ENCODE measurements around the gene CLGN.

Gene CLGN, protein sequence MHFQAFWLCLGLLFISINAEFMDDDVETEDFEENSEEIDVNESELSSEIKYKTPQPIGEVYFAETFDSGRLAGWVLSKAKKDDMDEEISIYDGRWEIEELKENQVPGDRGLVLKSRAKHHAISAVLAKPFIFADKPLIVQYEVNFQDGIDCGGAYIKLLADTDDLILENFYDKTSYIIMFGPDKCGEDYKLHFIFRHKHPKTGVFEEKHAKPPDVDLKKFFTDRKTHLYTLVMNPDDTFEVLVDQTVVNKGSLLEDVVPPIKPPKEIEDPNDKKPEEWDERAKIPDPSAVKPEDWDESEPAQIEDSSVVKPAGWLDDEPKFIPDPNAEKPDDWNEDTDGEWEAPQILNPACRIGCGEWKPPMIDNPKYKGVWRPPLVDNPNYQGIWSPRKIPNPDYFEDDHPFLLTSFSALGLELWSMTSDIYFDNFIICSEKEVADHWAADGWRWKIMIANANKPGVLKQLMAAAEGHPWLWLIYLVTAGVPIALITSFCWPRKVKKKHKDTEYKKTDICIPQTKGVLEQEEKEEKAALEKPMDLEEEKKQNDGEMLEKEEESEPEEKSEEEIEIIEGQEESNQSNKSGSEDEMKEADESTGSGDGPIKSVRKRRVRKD

DNA sequence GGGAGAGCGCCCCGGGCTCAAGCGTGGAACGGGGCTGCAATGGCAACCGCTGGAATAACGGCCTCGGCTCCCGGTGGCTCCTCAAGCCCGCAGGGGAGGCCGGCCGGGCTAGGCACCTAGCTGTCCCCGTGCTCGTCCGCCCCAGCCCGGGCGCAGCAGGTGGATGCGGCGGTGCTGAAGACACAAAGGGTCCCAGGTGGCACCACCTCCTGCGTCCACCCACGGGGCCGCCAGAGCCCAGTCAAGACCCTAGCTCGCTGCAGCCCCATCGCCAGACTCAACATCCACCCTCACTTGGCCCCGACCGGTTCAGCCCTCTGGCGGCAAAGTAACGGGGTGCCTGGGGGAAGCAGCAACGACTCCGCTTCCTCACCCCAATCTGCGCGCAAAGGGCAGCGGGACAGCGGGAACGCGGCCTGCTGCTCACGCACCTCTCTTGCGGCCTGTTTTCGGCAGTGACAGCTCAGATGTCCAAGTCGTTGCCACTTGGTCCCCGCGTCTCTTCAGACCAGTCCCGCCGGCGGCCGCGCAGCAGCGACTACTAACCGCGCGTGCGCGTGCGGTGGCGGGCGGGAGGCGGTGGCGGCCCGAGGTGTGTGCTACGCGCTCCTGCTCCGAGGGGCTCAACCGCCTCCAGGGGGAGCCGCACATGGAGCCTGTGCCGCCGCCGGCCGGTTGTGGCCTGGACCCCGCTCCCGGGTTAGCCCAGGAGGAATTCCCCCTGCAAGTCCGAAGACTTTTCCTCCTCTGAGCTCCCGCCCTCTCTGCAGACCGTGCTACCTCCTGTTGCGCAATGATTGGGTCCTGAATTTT is at the start of gene CLGN:
Gene CLGN, minus strand, starts transcription at position 543 of the 813 bp plus-strand sequence. CDS start 14,570 bp downstream, outside the sequence.
- peak; percentile 44 for DNase-seq (ENCODE audit: low read depth)
- TF ChIP-seq, protein P1, sequence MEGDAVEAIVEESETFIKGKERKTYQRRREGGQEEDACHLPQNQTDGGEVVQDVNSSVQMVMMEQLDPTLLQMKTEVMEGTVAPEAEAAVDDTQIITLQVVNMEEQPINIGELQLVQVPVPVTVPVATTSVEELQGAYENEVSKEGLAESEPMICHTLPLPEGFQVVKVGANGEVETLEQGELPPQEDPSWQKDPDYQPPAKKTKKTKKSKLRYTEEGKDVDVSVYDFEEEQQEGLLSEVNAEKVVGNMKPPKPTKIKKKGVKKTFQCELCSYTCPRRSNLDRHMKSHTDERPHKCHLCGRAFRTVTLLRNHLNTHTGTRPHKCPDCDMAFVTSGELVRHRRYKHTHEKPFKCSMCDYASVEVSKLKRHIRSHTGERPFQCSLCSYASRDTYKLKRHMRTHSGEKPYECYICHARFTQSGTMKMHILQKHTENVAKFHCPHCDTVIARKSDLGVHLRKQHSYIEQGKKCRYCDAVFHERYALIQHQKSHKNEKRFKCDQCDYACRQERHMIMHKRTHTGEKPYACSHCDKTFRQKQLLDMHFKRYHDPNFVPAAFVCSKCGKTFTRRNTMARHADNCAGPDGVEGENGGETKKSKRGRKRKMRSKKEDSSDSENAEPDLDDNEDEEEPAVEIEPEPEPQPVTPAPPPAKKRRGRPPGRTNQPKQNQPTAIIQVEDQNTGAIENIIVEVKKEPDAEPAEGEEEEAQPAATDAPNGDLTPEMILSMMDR (conservative IDR thresholded peaks at IDR 0.05; ENCODE audit: low read depth, low read length) = peak; percentile 58
- peak within 1 kb of the TSS; percentile 82 for H3K4me3 ChIP-seq (ENCODE audit: low read length)

DNA sequence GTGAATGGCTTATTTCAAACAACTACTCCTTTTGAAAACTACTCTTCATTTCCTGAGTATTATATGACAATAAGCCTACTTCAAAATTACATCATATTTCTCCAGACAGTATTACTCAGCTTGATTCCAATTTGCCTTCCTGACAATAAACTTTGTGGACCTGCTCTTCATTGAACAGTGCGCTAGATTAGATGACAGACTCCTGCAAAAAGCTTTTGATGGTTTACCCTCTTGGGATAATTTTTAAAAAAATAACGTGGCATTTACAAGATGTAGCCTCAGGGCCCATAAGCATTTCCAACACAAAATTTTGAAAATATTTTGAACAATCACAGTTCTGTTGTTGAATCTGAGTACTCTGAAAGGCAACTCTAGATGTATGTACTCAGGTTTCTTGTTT is 44.7 kb upstream of the CLGN start:
- no peak overlapping the region for H3K4me3 ChIP-seq (ENCODE audit: low read length)
- no peak for DNase-seq (ENCODE audit: low read depth)
- TF ChIP-seq, protein P1 (conservative IDR thresholded peaks at IDR 0.05; ENCODE audit: low read depth, low read length) = no peak

DNA sequence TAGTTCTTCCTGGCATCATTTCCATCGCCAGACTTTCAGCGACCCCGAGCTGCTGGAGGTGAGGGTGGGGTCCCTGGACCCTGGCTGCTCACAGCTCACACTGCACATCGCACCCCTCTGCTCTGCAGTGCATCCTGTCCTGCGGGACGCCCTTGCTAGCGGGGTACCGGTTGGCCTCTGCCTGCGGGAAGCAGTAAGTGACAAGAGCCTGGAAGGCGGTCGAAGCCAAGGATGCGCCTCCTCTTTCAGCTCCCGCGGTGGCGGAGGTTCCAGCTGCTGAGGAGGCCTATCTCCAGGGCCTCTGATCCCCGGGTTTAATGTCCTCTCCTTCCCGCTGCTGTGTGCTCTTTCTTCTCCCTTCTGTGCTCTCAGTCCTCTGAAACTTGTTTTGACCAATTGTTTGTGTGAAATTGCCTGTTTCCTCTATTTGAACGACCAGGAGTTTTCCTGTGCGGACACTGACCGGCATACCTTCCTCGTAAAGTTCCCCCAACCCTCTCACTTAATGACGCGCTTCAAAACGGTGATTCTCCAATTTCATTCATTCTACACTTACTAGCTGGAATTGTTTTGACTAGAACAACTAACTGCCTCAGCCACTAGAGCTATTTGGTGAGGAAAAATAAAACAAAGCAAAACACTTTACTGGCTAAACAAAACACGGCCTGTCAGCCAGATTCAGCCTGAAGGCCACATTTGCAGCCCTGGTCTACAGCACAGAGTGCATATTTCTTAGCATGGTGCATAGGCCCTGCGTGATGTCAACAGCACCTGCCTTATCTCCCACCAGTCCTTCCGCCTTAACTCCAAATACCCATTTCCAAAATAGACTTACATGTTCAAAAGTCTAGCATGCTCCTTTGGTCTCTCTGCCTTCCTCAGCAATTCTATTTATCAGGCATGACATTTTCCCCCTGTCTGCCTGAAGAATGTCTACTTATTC is 42.6 kb upstream of the CLGN start:
- no peak for DNase-seq (ENCODE audit: low read depth)
- TF ChIP-seq, protein P1 (conservative IDR thresholded peaks at IDR 0.05; ENCODE audit: low read depth, low read length) = no peak
- no peak overlapping the region for H3K4me3 ChIP-seq (ENCODE audit: low read length)

DNA sequence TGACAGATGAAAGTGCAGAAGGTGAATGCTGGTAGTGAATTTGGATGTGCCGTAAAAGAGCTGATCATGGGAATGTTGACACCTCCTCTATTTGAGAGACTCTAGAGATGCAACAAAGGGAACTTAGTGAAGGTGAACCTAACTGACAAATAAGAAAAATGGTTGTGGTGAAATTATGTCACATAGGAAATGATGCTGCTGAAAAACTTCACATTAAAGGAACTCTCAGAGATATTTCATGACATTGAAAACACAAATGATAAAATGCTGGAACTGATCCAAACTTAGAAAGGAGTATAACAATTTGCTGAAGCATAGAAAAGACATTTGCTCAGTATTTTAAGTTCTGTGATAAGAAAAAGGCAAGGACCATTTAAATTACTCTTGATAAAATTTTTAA is 38.7 kb upstream of the CLGN start:
- TF ChIP-seq, protein P1 (conservative IDR thresholded peaks at IDR 0.05; ENCODE audit: low read depth, low read length) = no peak

DNA sequence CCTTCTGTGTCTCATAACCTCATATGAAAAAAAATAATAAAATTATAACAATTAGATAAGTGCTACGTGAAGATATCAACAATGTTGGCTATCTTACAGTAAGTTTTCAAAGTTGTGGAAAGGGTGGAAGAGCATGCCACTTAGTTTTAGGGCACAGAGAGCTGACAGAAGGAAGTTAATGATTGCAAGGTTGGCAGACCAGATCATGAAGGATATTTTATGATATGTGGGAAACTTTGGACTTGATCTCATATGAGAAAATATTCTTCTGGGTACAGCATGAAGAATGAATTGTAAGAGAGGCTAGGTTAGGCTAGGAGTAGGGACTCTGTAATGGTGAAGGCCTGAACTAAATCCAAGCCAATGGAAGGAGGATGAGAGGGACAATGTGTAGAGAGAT is 36.2 kb upstream of the CLGN start:
- TF ChIP-seq, protein P1 (conservative IDR thresholded peaks at IDR 0.05; ENCODE audit: low read depth, low read length) = no peak
- no peak for DNase-seq (ENCODE audit: low read depth)
- no peak overlapping the region for H3K4me3 ChIP-seq (ENCODE audit: low read length)

More for the DNA sequence above, 38.7 kb upstream of the CLGN start:
- H3K4me3 ChIP-seq (ENCODE audit: low read length) = no peak overlapping the region
- no peak for DNase-seq (ENCODE audit: low read depth)

DNA sequence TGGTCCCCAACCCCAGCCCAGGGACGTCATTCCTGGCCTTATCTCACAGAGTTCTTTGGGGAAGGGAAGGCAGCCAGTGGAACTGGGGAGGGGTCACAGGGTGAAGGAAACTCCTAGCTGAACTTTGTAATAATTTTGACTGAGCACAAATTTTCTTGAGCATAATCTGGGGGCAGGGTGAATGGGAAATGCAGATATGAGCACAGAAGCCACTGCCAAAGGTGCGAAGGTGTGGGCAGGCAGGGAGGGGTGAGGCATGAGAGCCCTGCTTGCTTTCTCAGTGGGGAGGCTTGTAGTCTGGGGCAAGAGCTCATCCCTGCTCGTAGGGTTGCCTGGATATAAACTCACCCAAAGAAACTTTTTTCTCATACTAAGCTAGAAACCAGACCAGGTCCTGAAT is 35.7 kb upstream of the CLGN start:
- no peak for DNase-seq (ENCODE audit: low read depth)
- H3K4me3 ChIP-seq (ENCODE audit: low read length) = no peak overlapping the region
- TF ChIP-seq, protein P1 (conservative IDR thresholded peaks at IDR 0.05; ENCODE audit: low read depth, low read length) = no peak
